HG02798 (cell line): Measurements from ENCODE around the gene ENO4.

Experiments used
- ATAC-seq: cut with Tn5 transposase; IDR thresholded peaks from one replicate; pipeline ENCODE4 v1.9.1; 2021; ENCODE audit warnings: mild to moderate bottlenecking; ENCODE audit not compliant: unreplicated experiment, poor library complexity

ENO4 gene

GRCh38 chr10:116866987-116867595, 17.8 kb downstream of the ENO4 start:
- no peak for ATAC-seq

GRCh38 chr10:116868198-116868676, 18.9 kb downstream of the ENO4 start:
- ATAC-seq, result no peak

- no peak for ATAC-seq
Measured at GRCh38 chr10:116868722-116869121, 19.4 kb downstream of the ENO4 start.

GRCh38 chr10:116870949-116871348, 21.6 kb downstream of the ENO4 start:
- no peak for ATAC-seq

- no peak for ATAC-seq
Measured at GRCh38 chr10:116873134-116873533, 23.8 kb downstream of the ENO4 start.

GRCh38 chr10:116875897-116876296, 26.6 kb downstream of the ENO4 start:
- no peak for ATAC-seq

- ATAC-seq, result no peak
Measured at GRCh38 chr10:116877391-116877790, 28.1 kb downstream of the ENO4 start.

- ATAC-seq, result no peak
Measured at GRCh38 chr10:116878123-116878522, 28.8 kb downstream of the ENO4 start.

- no peak for ATAC-seq
Measured at GRCh38 chr10:116879817-116880216, 30.5 kb downstream of the ENO4 start.

GRCh38 chr10:116880716-116881482, 31.6 kb downstream of the ENO4 start:
- ATAC-seq, result no peak

- ATAC-seq, result no peak
Measured at GRCh38 chr10:116882639-116883038, 33.3 kb downstream of the ENO4 start.

GRCh38 chr10:116886772-116887171, 37.5 kb downstream of the ENO4 start:
- no peak for ATAC-seq

GRCh38 chr10:116888380-116889055, 39.2 kb downstream of the ENO4 start:
- ATAC-seq, result no peak

GRCh38 chr10:116889066-116889465, 39.8 kb downstream of the ENO4 start:
- no peak for ATAC-seq

- no peak for ATAC-seq
Measured at GRCh38 chr10:116891208-116891607, 41.9 kb downstream of the ENO4 start.

GRCh38 chr10:116892907-116893685, 43.8 kb downstream of the ENO4 start:
- ATAC-seq, result no peak

GRCh38 chr10:116893686-116894037, 44.4 kb downstream of the ENO4 start:
- ATAC-seq, result no peak

GRCh38 chr10:116899626-116900025, 50.3 kb downstream of the ENO4 start:
- no peak for ATAC-seq

GRCh38 chr10:116905845-116906210, 56.5 kb downstream of the ENO4 start:
- no peak for ATAC-seq

- no peak for ATAC-seq
Measured at GRCh38 chr10:116907245-116907987, 58.1 kb downstream of the ENO4 start.
